Measurements from ENCODE around the gene ATP6V0A1. TPM values are rescaled to one million over a fixed set of nuclear protein-coding genes. Genes with fewer than 3 reads are reported as not detected.
"Not testable (repeated sequence)": the region's sequence is repeated elsewhere in the genome, so short reads cannot be mapped to it uniquely, and the experiment has no call there.

The ATP6V0A1 gene
- total and polyA plus RNA-seq, 5 donors from 2014 or later = 13.8 to 28.1 (median 16.2) TPM

DNA sequence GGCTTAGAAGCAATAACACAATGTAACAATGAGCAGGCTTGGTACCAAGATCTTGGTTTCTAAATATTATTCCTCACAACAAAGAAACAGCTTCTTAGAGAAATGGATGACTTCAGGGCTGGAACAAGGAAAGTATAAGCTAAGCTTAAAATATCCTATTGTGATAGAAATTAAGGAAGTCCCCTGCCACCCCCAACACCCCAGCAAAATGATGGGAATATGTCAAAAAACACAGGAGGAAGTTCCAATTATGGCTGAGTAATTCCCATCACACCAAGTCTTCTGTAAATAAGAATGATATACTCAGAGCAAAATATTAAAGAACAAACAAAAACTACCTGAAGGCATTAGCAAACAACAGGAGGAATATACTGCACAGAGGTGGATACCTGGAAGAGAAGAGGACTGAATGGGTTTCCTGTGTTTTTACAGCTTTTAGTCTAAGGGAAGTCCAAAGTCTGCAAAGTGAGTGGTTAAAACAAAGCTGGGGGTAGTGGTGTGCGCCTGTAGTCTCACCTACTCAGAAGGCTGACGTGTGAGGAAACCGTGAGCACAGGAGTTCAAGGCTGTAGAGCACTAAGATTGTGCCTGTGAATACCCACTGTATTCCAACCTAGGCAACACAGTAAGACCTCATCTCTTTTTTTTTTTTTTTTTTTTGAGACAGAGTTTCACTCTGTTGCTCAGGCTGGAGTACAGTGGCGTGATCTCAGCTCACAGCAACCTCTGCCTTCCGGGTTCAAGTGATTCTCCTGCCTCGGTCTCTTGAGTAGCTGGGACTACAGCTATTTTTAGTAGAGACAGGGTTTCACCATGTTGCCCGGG lies 17.1 kb upstream of the ATP6V0A1 start:
- Histone ChIP-seq H3K27ac (ENCODE audit: insufficient read depth, low read length, poor library complexity, severe bottlenecking) (no peak overlapping the region), H3K4me1 (ENCODE audit: control insufficient read depth, insufficient read depth, low read length, poor library complexity, severe bottlenecking) (no peaks in the 10 kb centered on the region), H3K9me3 (ENCODE audit: control insufficient read depth in 2 of 2, low read length in 2 of 2) (no peaks in the 10 kb centered on the region), H3K4me3 (ENCODE audit: low read depth, low read length) (no peak overlapping the region), H3K27me3 (ENCODE audit: control insufficient read depth, insufficient read depth, low read length) (peaks cover 3% of the 10 kb centered on the region), H3K36me3 (ENCODE audit: control insufficient read depth, insufficient read depth, low read length) (no peaks in the 10 kb centered on the region)
- DNase-seq = no peak
- H3K4me3 Mint-ChIP-seq = no peak overlapping the region
- H3K27ac Mint-ChIP-seq = no peak overlapping the region
- peak in 1 of 2 donors; percentile 18 for ATAC-seq (ENCODE audit: low read depth in 2 of 2)
- H3K4me1 Mint-ChIP-seq = peaks cover 0 to 11% (median 6%) of the 10 kb centered on the region in 4 donors
- peaks cover 0 to 3% (median 0%) of the 10 kb centered on the region in 7 donors for H3K9me3 Mint-ChIP-seq
- H3K36me3 Mint-ChIP-seq = no peaks in the 10 kb centered on the region
- peaks cover 42% of the 10 kb centered on the region for H3K27me3 Mint-ChIP-seq

DNA sequence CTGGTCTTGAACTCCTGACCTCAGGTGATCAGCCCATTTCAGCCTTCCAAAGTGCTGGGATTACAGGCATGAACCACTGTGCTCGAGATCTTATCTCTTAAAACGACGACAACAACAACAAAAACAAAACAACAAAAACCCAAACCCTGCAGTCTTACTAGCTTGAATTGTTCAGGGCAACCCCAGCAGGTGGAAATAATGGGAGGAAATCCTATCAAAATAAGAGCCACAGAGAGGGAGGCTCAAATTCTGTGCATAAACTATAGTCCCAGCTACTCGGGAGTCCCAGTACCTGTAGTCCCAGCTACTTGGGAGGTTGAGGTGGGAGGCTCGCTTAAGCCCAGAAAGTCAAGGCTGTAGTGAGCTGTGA lies 16.5 kb upstream of the ATP6V0A1 start:
- Mint-ChIP-seq H3K4me1 (peaks cover 0 to 11% (median 6%) of the 10 kb centered on the region in 4 donors), H3K9me3 (peaks cover 0 to 3% (median 0%) of the 10 kb centered on the region in 7 donors), H3K36me3 (no peaks in the 10 kb centered on the region), H3K4me3 (no peak overlapping the region), H3K27ac (no peak overlapping the region), H3K27me3 (peaks cover 43% of the 10 kb centered on the region)
- ATAC-seq (ENCODE audit: low read depth in 2 of 2) = no peak
- peaks cover 3% of the 10 kb centered on the region for H3K27me3 ChIP-seq (ENCODE audit: control insufficient read depth, insufficient read depth, low read length)
- no peaks in the 10 kb centered on the region for H3K4me1 ChIP-seq (ENCODE audit: control insufficient read depth, insufficient read depth, low read length, poor library complexity, severe bottlenecking)
- no peaks in the 10 kb centered on the region for H3K36me3 ChIP-seq (ENCODE audit: control insufficient read depth, insufficient read depth, low read length)
- H3K27ac ChIP-seq (ENCODE audit: insufficient read depth, low read length, poor library complexity, severe bottlenecking) = no peak overlapping the region
- H3K4me3 ChIP-seq (ENCODE audit: low read depth, low read length) = no peak overlapping the region
- H3K9me3 ChIP-seq (ENCODE audit: control insufficient read depth in 2 of 2, low read length in 2 of 2) = no peaks in the 10 kb centered on the region
- no peak for DNase-seq

DNA sequence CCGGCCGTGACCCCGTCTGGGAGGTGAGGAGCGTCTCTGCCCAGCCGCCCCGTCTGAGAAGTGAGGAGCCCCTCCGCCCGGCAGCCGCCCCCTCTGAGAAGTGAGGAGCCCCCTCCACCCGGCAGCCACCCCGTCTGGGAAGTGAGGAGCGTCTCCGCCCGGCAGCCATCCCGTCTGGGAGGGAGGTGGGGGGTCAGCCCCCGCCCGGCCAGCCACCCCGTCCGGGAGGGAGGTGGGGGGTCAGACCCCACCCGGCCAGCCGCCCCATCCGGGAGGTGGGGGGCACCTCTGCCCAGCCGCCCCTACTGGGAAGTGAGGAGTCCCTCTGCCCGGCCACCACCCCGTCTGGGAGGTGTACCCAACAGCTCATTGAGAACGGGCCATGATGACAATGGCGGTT lies 9.5 kb upstream of the ATP6V0A1 start:
- H3K36me3 Mint-ChIP-seq; ATAC-seq (ENCODE audit: low read depth in 2 of 2); H3K27ac ChIP-seq (ENCODE audit: insufficient read depth, low read length, poor library complexity, severe bottlenecking): not testable (repeated sequence)

GRCh38 chr17:42449838-42450237 lies 8.8 kb upstream of the ATP6V0A1 start:
- not testable (repeated sequence) for DNase-seq; ATAC-seq (ENCODE audit: low read depth in 2 of 2); H3K36me3 Mint-ChIP-seq; H3K4me1 Mint-ChIP-seq; H3K4me3 ChIP-seq (ENCODE audit: low read depth, low read length); H3K4me1 ChIP-seq (ENCODE audit: control insufficient read depth, insufficient read depth, low read length, poor library complexity, severe bottlenecking); H3K9me3 Mint-ChIP-seq; H3K27ac Mint-ChIP-seq; H3K27me3 ChIP-seq (ENCODE audit: control insufficient read depth, insufficient read depth, low read length); H3K4me3 Mint-ChIP-seq; H3K9me3 ChIP-seq (ENCODE audit: control insufficient read depth in 2 of 2, low read length in 2 of 2); H3K36me3 ChIP-seq (ENCODE audit: control insufficient read depth, insufficient read depth, low read length); H3K27ac ChIP-seq (ENCODE audit: insufficient read depth, low read length, poor library complexity, severe bottlenecking)
- peaks cover 26% of the 10 kb centered on the region for H3K27me3 Mint-ChIP-seq

More for the DNA sequence above, 9.5 kb upstream of the ATP6V0A1 start:
- not testable (repeated sequence) for H3K4me1 Mint-ChIP-seq; H3K4me3 ChIP-seq (ENCODE audit: low read depth, low read length); H3K36me3 ChIP-seq (ENCODE audit: control insufficient read depth, insufficient read depth, low read length); DNase-seq; H3K9me3 Mint-ChIP-seq; H3K4me3 Mint-ChIP-seq; H3K27ac Mint-ChIP-seq; H3K9me3 ChIP-seq (ENCODE audit: control insufficient read depth in 2 of 2, low read length in 2 of 2); H3K27me3 ChIP-seq (ENCODE audit: control insufficient read depth, insufficient read depth, low read length); H3K4me1 ChIP-seq (ENCODE audit: control insufficient read depth, insufficient read depth, low read length, poor library complexity, severe bottlenecking)
- H3K27me3 Mint-ChIP-seq = peaks cover 27% of the 10 kb centered on the region

DNA sequence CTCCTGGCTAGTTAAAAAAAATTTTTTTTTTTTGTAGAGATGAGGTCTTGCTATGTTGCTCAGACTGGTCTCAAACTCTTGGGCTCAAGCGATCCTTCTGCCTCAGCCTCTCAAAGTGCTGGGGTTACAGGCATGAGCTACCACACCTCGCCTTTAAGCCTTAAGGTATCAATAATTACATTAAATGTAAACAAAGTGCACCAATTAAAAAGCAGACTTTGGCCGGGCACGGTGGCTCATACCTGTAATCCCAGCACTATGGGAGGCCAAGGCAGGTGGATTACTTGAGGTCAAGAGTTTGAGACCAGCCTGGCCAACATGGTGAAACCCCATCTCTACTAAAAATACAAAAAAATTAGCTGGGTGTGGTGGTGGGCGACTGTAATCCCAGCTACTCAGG lies 7.4 kb upstream of the ATP6V0A1 start:
- ATAC-seq (ENCODE audit: low read depth in 2 of 2); DNase-seq; H3K4me1 ChIP-seq (ENCODE audit: control insufficient read depth, insufficient read depth, low read length, poor library complexity, severe bottlenecking); H3K4me3 ChIP-seq (ENCODE audit: low read depth, low read length); H3K9me3 ChIP-seq (ENCODE audit: control insufficient read depth in 2 of 2, low read length in 2 of 2); H3K27ac ChIP-seq (ENCODE audit: insufficient read depth, low read length, poor library complexity, severe bottlenecking); H3K27me3 ChIP-seq (ENCODE audit: control insufficient read depth, insufficient read depth, low read length); H3K9me3 Mint-ChIP-seq; H3K4me3 Mint-ChIP-seq; H3K4me1 Mint-ChIP-seq; H3K36me3 Mint-ChIP-seq; H3K27ac Mint-ChIP-seq; H3K36me3 ChIP-seq (ENCODE audit: control insufficient read depth, insufficient read depth, low read length): not testable (repeated sequence)
- H3K27me3 Mint-ChIP-seq = peaks cover 15% of the 10 kb centered on the region

- no peaks in the 10 kb centered on the region for H3K27me3 ChIP-seq (ENCODE audit: control insufficient read depth, insufficient read depth, low read length)
- H3K36me3 ChIP-seq (ENCODE audit: control insufficient read depth, insufficient read depth, low read length) = no peaks in the 10 kb centered on the region
- H3K9me3 Mint-ChIP-seq = no peaks in the 10 kb centered on the region
- peaks cover 8% of the 10 kb centered on the region for H3K27me3 Mint-ChIP-seq
- peak overlapping the region in 1 of 3 donors; percentile 32 for H3K27ac Mint-ChIP-seq
- peak overlapping the region in 1 of 4 donors; percentile 49 for H3K4me3 Mint-ChIP-seq
- no peak overlapping the region for H3K27ac ChIP-seq (ENCODE audit: insufficient read depth, low read length, poor library complexity, severe bottlenecking)
- H3K36me3 Mint-ChIP-seq = no peaks in the 10 kb centered on the region
- peaks cover 24% of the 10 kb centered on the region for H3K4me1 ChIP-seq (ENCODE audit: control insufficient read depth, insufficient read depth, low read length, poor library complexity, severe bottlenecking)
- H3K9me3 ChIP-seq (ENCODE audit: control insufficient read depth in 2 of 2, low read length in 2 of 2) = no peaks in the 10 kb centered on the region
- ATAC-seq (ENCODE audit: low read depth in 2 of 2) (no peak), DNase-seq (no peak)
- peaks cover 11 to 25% (median 19%) of the 10 kb centered on the region in 4 donors for H3K4me1 Mint-ChIP-seq
- H3K4me3 ChIP-seq (ENCODE audit: low read depth, low read length) = no peak overlapping the region
Measured at GRCh38 chr17:42453439-42453838, 5.2 kb upstream of the ATP6V0A1 start.

DNA sequence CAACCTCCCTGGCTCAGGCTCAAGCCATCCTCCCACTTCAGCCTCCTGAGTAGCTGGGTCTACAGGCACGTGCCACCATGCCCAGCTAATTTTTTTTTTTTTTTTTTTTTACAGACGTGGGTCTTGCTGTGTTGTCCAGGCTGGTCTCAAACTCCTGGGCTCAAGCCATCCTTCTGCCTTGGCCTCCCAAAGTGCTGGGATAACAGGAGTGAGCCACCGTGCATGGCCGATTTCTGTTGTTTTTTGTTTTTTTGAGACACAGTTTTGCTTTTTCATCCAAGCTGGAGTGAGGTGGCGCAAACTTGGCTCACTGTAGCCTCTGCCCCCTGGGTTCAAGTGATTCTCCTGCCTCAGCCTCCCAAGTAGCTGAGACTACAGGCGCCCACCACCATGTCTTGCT lies 3.7 kb upstream of the ATP6V0A1 start:
- H3K4me3 Mint-ChIP-seq; H3K4me3 ChIP-seq (ENCODE audit: low read depth, low read length); H3K36me3 ChIP-seq (ENCODE audit: control insufficient read depth, insufficient read depth, low read length); H3K27ac Mint-ChIP-seq; H3K36me3 Mint-ChIP-seq; H3K9me3 Mint-ChIP-seq; DNase-seq; H3K27ac ChIP-seq (ENCODE audit: insufficient read depth, low read length, poor library complexity, severe bottlenecking); H3K27me3 ChIP-seq (ENCODE audit: control insufficient read depth, insufficient read depth, low read length); ATAC-seq (ENCODE audit: low read depth in 2 of 2); H3K9me3 ChIP-seq (ENCODE audit: control insufficient read depth in 2 of 2, low read length in 2 of 2): not testable (repeated sequence)
- H3K4me1 ChIP-seq (ENCODE audit: control insufficient read depth, insufficient read depth, low read length, poor library complexity, severe bottlenecking) = peaks cover 39% of the 10 kb centered on the region
- peaks cover 15 to 41% (median 30%) of the 10 kb centered on the region in 4 donors for H3K4me1 Mint-ChIP-seq
- peaks cover 12% of the 10 kb centered on the region for H3K27me3 Mint-ChIP-seq

All from CD4-positive, CD25-positive, alpha-beta regulatory T cell (primary cell).